HepG2 (cell line): ENCODE measurements around the gene FBXL2. TPM values are rescaled to one million over a fixed set of nuclear protein-coding genes. Genes with fewer than 3 reads are reported as not detected.

ENCODE experiments used
- ATF7-NPFF ChIP-seq: sonication (generic); formaldehyde crosslinking; IDR thresholded peaks from 2 replicates; pipeline ENCODE4 v1.8.1; 2023; ENCODE audit warnings: mild to moderate bottlenecking, low read depth, missing genetic modification reagents, moderate library complexity
- ZBTB3 ChIP-seq: sonication (generic); formaldehyde crosslinking; IDR thresholded peaks from 2 replicates; pipeline ENCODE4 v1.4.0; 2020; ENCODE audit warnings: low read depth, mild to moderate bottlenecking, moderate library complexity, missing genetic modification reagents, borderline replicate concordance
- ZNF232 ChIP-seq: sonication (generic); formaldehyde crosslinking; IDR thresholded peaks from 2 replicates; pipeline ENCODE4 v1.4.0; 2020; ENCODE audit warnings: missing genetic modification reagents, borderline replicate concordance
- ZNF703 ChIP-seq: sonication (generic); formaldehyde crosslinking; IDR thresholded peaks from 2 replicates; pipeline ENCODE4 v1.5.1; 2020; ENCODE audit warnings: missing genetic modification reagents, mild to moderate bottlenecking, moderate library complexity, borderline replicate concordance
- ZNF776 ChIP-seq: sonication (generic); formaldehyde crosslinking; IDR thresholded peaks from 2 replicates; pipeline ENCODE4 v1.4.0; 2020; ENCODE audit warnings: mild to moderate bottlenecking, missing genetic modification reagents
- ZNF792 ChIP-seq: IDR thresholded peaks from 2 replicates; pipeline ENCODE4 v1.6.1; 2016
- polyA plus RNA-seq, 8 experiments: library from polyadenylated mRNA; depleted of rRNA in 3 of 8; stranded (reverse) in 7 of 8; unstranded in 1 of 8; fragments of >200 nt; fragmentation: Illumina TruSeq in 4 of 8; extraction: Trizol in 4 of 8; gene quantifications; 2 replicates each; pipeline versions ENCODE4 v1.2.1 to v1.2.3, GENCODE V29; 2011 to 2016; ENCODE audit warnings: low read depth in 4 of 8, missing spikeins in 1 of 8, mixed read lengths in 1 of 8; ENCODE audit not compliant: insufficient read depth in 1 of 8
- total RNA-seq, 5 experiments: library from RNA; depleted of rRNA; stranded (reverse); fragments of >200 nt; fragmentation: Illumina TruSeq; extraction: Trizol; gene quantifications; 2 replicates each; pipeline ENCODE4 v1.2.3, GENCODE V29; 2016; ENCODE audit warnings: low read depth in 1 of 5
- TF ChIP-seq, protein P1 (sequence below): sonication (generic); formaldehyde crosslinking; conservative IDR thresholded peaks from 2 replicates; pipeline ENCODE4 v1.5.0; 2020; ENCODE audit warnings: missing genetic modification reagents
- TF ChIP-seq, protein P2 (sequence below): sonication (generic); formaldehyde crosslinking; IDR thresholded peaks from 2 replicates; pipeline ENCODE4 v1.4.0; 2020; ENCODE audit warnings: mild to moderate bottlenecking, low read depth, missing genetic modification reagents
- TF ChIP-seq, protein P3 (sequence below): sonication (generic); formaldehyde crosslinking; IDR thresholded peaks from 2 replicates; pipeline ENCODE4 v1.4.0; 2020; ENCODE audit warnings: mild to moderate bottlenecking, missing genetic modification reagents
- TF ChIP-seq, protein P4 (sequence below): IDR thresholded peaks from 2 replicates; pipeline ENCODE4 v1.6.1; 2016; ENCODE audit warnings: low read depth, control low read depth
- TF ChIP-seq, protein P5 (sequence below): sonication (generic); formaldehyde crosslinking; IDR thresholded peaks from 2 replicates; pipeline ENCODE4 v1.4.0; 2020; ENCODE audit warnings: missing genetic modification reagents, borderline replicate concordance
- TF ChIP-seq, protein P6 (sequence below): sonication (generic); formaldehyde crosslinking; IDR thresholded peaks from 2 replicates; pipeline ENCODE4 v1.4.0; 2020; ENCODE audit warnings: mild to moderate bottlenecking, missing genetic modification reagents

Gene FBXL2
- total and polyA plus RNA-seq, 2 of the 13 experiments (the other 11 are each of a cell fraction or from before 2014, with no cell fraction given): 1.8 to 5.0 TPM

DNA sequence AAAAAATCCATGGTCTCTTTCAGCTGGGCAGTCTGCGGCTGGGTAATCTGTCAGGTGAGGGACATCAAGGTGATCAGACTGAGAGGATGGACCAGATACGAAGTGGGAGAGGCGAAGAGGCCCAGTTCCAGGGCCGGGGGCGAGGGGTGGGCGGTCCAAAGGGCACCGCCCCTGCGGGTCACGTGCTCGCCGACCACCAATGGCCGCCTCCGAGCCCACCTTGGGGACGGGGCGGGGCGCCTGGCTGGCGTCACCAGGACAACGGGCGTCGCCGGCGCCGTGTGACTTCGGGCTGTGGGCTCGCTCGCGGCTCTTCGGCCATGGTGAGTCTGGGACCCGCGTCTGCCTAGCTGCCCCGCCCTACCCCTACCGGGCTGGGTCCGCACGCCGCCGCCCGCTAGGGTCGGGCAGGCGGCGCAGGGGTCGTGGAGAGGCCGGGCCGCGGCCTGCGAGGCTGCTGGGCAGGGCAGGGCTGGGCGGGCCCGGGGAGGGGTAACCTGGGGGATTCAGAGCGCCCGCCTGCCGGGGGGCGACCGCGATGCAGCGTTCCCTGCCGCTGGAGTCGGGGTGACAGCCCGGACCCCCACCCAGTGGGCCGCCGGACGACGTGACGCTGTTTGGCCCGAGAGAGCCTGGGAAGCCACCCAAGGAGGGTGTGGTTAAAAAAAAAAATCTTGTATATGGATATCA is at the start of gene FBXL2 (continued):
- TF ChIP-seq, protein P1, sequence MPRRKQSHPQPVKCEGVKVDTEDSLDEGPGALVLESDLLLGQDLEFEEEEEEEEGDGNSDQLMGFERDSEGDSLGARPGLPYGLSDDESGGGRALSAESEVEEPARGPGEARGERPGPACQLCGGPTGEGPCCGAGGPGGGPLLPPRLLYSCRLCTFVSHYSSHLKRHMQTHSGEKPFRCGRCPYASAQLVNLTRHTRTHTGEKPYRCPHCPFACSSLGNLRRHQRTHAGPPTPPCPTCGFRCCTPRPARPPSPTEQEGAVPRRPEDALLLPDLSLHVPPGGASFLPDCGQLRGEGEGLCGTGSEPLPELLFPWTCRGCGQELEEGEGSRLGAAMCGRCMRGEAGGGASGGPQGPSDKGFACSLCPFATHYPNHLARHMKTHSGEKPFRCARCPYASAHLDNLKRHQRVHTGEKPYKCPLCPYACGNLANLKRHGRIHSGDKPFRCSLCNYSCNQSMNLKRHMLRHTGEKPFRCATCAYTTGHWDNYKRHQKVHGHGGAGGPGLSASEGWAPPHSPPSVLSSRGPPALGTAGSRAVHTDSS: no peak
- TF ChIP-seq, protein P2, sequence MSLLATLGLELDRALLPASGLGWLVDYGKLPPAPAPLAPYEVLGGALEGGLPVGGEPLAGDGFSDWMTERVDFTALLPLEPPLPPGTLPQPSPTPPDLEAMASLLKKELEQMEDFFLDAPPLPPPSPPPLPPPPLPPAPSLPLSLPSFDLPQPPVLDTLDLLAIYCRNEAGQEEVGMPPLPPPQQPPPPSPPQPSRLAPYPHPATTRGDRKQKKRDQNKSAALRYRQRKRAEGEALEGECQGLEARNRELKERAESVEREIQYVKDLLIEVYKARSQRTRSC (CRISPR knock-in tag): no peak
- TF ChIP-seq ZNF703 (no peak), ZBTB3 (CRISPR knock-in tag) (no peak), ZNF792 (CRISPR knock-in tag) (0 out of 2 replicates have a peak, but pooled peaks have one; percentile 27), ZNF776 (CRISPR knock-in tag) (no peak), ATF7-NPFF (0 out of 2 replicates have a peak, but pooled peaks have one; percentile 29), ZNF232 (CRISPR knock-in tag) (no peak)
- TF ChIP-seq, protein P3, sequence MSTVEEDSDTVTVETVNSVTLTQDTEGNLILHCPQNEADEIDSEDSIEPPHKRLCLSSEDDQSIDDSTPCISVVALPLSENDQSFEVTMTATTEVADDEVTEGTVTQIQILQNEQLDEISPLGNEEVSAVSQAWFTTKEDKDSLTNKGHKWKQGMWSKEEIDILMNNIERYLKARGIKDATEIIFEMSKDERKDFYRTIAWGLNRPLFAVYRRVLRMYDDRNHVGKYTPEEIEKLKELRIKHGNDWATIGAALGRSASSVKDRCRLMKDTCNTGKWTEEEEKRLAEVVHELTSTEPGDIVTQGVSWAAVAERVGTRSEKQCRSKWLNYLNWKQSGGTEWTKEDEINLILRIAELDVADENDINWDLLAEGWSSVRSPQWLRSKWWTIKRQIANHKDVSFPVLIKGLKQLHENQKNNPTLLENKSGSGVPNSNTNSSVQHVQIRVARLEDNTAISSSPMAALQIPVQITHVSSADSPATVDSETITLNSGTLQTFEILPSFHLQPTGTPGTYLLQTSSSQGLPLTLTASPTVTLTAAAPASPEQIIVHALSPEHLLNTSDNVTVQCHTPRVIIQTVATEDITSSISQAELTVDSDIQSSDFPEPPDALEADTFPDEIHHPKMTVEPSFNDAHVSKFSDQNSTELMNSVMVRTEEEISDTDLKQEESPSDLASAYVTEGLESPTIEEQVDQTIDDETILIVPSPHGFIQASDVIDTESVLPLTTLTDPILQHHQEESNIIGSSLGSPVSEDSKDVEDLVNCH (CRISPR knock-in tag): no peak
- TF ChIP-seq, protein P4, sequence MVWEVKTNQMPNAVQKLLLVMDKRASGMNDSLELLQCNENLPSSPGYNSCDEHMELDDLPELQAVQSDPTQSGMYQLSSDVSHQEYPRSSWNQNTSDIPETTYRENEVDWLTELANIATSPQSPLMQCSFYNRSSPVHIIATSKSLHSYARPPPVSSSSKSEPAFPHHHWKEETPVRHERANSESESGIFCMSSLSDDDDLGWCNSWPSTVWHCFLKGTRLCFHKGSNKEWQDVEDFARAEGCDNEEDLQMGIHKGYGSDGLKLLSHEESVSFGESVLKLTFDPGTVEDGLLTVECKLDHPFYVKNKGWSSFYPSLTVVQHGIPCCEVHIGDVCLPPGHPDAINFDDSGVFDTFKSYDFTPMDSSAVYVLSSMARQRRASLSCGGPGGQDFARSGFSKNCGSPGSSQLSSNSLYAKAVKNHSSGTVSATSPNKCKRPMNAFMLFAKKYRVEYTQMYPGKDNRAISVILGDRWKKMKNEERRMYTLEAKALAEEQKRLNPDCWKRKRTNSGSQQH (CRISPR knock-in tag): no peak
- TF ChIP-seq, protein P5, sequence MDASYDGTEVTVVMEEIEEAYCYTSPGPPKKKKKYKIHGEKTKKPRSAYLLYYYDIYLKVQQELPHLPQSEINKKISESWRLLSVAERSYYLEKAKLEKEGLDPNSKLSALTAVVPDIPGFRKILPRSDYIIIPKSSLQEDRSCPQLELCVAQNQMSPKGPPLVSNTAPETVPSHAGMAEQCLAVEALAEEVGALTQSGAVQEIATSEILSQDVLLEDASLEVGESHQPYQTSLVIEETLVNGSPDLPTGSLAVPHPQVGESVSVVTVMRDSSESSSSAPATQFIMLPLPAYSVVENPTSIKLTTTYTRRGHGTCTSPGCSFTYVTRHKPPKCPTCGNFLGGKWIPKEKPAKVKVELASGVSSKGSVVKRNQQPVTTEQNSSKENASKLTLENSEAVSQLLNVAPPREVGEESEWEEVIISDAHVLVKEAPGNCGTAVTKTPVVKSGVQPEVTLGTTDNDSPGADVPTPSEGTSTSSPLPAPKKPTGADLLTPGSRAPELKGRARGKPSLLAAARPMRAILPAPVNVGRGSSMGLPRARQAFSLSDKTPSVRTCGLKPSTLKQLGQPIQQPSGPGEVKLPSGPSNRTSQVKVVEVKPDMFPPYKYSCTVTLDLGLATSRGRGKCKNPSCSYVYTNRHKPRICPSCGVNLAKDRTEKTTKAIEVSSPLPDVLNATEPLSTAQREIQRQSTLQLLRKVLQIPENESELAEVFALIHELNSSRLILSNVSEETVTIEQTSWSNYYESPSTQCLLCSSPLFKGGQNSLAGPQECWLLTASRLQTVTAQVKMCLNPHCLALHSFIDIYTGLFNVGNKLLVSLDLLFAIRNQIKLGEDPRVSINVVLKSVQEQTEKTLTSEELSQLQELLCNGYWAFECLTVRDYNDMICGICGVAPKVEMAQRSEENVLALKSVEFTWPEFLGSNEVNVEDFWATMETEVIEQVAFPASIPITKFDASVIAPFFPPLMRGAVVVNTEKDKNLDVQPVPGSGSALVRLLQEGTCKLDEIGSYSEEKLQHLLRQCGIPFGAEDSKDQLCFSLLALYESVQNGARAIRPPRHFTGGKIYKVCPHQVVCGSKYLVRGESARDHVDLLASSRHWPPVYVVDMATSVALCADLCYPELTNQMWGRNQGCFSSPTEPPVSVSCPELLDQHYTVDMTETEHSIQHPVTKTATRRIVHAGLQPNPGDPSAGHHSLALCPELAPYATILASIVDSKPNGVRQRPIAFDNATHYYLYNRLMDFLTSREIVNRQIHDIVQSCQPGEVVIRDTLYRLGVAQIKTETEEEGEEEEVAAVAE (CRISPR knock-in tag): no peak
- TF ChIP-seq, protein P6, sequence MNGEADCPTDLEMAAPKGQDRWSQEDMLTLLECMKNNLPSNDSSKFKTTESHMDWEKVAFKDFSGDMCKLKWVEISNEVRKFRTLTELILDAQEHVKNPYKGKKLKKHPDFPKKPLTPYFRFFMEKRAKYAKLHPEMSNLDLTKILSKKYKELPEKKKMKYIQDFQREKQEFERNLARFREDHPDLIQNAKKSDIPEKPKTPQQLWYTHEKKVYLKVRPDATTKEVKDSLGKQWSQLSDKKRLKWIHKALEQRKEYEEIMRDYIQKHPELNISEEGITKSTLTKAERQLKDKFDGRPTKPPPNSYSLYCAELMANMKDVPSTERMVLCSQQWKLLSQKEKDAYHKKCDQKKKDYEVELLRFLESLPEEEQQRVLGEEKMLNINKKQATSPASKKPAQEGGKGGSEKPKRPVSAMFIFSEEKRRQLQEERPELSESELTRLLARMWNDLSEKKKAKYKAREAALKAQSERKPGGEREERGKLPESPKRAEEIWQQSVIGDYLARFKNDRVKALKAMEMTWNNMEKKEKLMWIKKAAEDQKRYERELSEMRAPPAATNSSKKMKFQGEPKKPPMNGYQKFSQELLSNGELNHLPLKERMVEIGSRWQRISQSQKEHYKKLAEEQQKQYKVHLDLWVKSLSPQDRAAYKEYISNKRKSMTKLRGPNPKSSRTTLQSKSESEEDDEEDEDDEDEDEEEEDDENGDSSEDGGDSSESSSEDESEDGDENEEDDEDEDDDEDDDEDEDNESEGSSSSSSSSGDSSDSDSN (CRISPR knock-in tag): peak; percentile 42; the same call in 1 of the 2 replicates
